Mucosa of stomach (tissue), 1 donor: Measurements from ENCODE around the gene RAB23.

Experiments used
- H3K27me3 ChIP-seq: one replicate; pipeline ENCODE4 v1.7.0; 2013; ENCODE audit warnings: mild to moderate bottlenecking, low read length; ENCODE audit not compliant: control insufficient read depth, insufficient read depth
- H3K36me3 ChIP-seq: one replicate; pipeline ENCODE4 v1.7.0; 2013; ENCODE audit warnings: low read length; ENCODE audit not compliant: control insufficient read depth, insufficient read depth
- H3K4me1 ChIP-seq: one replicate; pipeline ENCODE4 v1.7.0; 2013; ENCODE audit warnings: mild to moderate bottlenecking, low read length; ENCODE audit not compliant: control insufficient read depth, insufficient read depth
- H3K4me3 ChIP-seq: one replicate; pipeline ENCODE4 v1.7.0; 2013; ENCODE audit warnings: low read length
- H3K9ac ChIP-seq: one replicate; pipeline ENCODE4 v1.7.0; 2013; ENCODE audit warnings: mild to moderate bottlenecking, low read length, moderate library complexity
- H3K9me3 ChIP-seq: one replicate; pipeline ENCODE4 v1.7.0; 2013; ENCODE audit warnings: mild to moderate bottlenecking, low read length, moderate library complexity; ENCODE audit not compliant: control insufficient read depth
- donor health status: Pancreatic carcinoma.

The RAB23 gene

GRCh38 chr6:57205550-57206328, 16.4 kb downstream of the RAB23 start:
- Histone ChIP-seq H3K27me3 (no peaks in the 10 kb centered on the region), H3K9me3 (no peaks in the 10 kb centered on the region), H3K36me3 (no peaks in the 10 kb centered on the region), H3K9ac (no peak overlapping the region), H3K4me1 (no peaks in the 10 kb centered on the region), H3K4me3 (no peak overlapping the region)

- H3K9me3 ChIP-seq, result no peaks in the 10 kb centered on the region
- H3K36me3 ChIP-seq, result no peaks in the 10 kb centered on the region
These were observed 20.4 kb downstream of the RAB23 start for GRCh38 chr6:57201718-57202117.

GRCh38 chr6:57198926-57199636, 23.0 kb downstream of the RAB23 start:
- H3K9me3 ChIP-seq, result no peaks in the 10 kb centered on the region
- no peak overlapping the region for H3K9ac ChIP-seq
- H3K4me3 ChIP-seq, result no peak overlapping the region
- H3K27me3 ChIP-seq, result no peaks in the 10 kb centered on the region
- H3K4me1 ChIP-seq, result peaks cover 8% of the 10 kb centered on the region
- no peaks in the 10 kb centered on the region for H3K36me3 ChIP-seq

More at GRCh38 chr6:57201718-57202117, 20.4 kb downstream of the RAB23 start:
- H3K4me1 ChIP-seq, result peaks cover 8% of the 10 kb centered on the region
- no peak overlapping the region for H3K4me3 ChIP-seq
- no peak overlapping the region for H3K9ac ChIP-seq
- no peaks in the 10 kb centered on the region for H3K27me3 ChIP-seq

- H3K9ac ChIP-seq, result no peak overlapping the region
- H3K9me3 ChIP-seq, result no peaks in the 10 kb centered on the region
- peaks cover 8% of the 10 kb centered on the region for H3K4me1 ChIP-seq
- H3K4me3 ChIP-seq, result no peak overlapping the region
- no peaks in the 10 kb centered on the region for H3K27me3 ChIP-seq
- no peaks in the 10 kb centered on the region for H3K36me3 ChIP-seq
These were observed 26.6 kb downstream of the RAB23 start for GRCh38 chr6:57195457-57195856.

DNA sequence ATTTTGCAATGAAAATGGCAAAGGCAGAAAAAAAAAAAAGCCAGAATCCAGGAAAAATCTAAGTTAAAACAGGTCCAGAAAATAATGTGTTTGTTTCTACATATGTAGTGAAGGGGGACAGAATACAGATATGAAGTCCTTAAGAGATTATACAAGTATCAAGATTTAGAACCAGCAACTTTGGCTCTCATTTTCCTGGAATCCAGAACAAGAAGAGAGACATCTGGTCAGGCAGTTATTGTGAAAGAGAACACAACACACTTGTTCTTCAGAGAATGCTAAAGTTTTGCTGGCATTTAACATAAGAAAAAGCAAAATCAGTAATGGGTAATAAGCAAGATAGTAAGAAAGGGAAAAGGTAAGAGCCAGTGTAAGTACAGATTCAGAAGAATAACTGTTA, 28.9 kb downstream of the RAB23 start:
- Histone ChIP-seq H3K9me3 (no peaks in the 10 kb centered on the region), H3K4me3 (no peak overlapping the region), H3K4me1 (no peaks in the 10 kb centered on the region), H3K36me3 (no peaks in the 10 kb centered on the region), H3K9ac (no peak overlapping the region), H3K27me3 (no peaks in the 10 kb centered on the region)

DNA sequence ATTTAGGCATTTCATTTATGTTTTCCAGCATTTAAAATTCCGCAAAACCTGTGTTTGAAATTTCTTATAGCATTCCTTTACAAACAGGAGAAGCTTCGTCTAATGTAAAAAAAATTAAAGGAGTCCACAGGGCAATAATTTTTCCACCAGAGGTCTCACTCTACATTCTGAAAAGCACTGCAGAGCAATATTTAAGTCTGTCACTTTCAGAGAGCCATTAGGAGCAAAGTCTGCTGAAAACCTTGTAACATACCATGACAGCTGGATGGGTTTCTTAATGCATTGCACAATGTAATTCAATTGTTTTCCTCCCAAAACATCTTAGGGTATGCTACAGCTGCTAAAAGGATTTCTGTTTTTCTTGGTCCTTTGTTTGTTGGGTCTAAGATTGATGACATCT, 32.0 kb downstream of the RAB23 start:
- no peak overlapping the region for H3K4me3 ChIP-seq
- H3K9me3 ChIP-seq, result no peaks in the 10 kb centered on the region
- H3K36me3 ChIP-seq, result no peaks in the 10 kb centered on the region
- no peaks in the 10 kb centered on the region for H3K27me3 ChIP-seq
- no peaks in the 10 kb centered on the region for H3K4me1 ChIP-seq
- H3K9ac ChIP-seq, result no peak overlapping the region

DNA sequence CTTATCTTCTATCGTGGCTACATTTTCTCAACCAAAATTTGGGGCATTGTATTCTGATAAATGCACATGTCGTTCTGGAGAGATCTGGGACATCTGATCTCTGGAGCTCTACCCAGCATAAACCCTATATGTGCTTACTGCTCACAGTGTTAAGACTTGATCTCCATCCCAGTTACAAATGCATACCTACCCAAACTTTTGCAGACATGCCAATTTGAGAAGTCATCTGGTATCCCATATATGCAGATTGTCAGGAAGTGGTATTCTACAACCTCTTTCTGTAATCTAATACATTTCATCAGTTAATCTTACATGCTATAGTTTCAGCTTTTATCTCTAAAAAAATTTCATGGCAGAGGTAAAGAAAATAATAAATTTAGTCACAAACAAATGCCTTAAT, 38.8 kb downstream of the RAB23 start:
- no peaks in the 10 kb centered on the region for H3K36me3 ChIP-seq

DNA sequence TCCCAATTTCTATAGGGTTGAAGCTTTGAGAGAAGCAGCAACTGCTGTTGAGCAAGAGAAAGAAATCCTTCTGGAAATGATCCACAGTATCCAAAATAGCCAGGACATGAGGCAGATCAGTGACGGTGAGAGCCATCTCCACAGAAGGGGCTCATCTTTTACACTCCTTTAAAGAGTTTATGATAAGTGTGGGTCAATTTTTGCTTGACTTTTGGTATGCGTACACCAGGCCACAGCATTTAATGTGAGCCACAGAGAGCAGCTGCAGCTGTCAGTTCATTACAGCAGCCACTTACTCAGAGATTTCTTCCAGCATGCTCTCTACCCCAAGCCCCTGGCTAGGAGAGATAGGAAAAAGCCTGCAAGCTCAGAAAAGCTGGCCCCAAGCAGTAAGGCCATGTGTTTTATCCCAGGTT, 40.1 kb downstream of the RAB23 start:
- H3K27me3 ChIP-seq, result no peaks in the 10 kb centered on the region
- no peaks in the 10 kb centered on the region for H3K9me3 ChIP-seq
- no peak overlapping the region for H3K9ac ChIP-seq
- no peaks in the 10 kb centered on the region for H3K4me1 ChIP-seq
- no peak overlapping the region for H3K4me3 ChIP-seq
- no peaks in the 10 kb centered on the region for H3K36me3 ChIP-seq

More for the DNA sequence above, 38.8 kb downstream of the RAB23 start:
- no peak overlapping the region for H3K9ac ChIP-seq
- no peaks in the 10 kb centered on the region for H3K4me1 ChIP-seq
- H3K9me3 ChIP-seq, result no peaks in the 10 kb centered on the region
- H3K4me3 ChIP-seq, result no peak overlapping the region
- no peaks in the 10 kb centered on the region for H3K27me3 ChIP-seq

- Histone ChIP-seq H3K4me1 (no peaks in the 10 kb centered on the region), H3K9me3 (no peaks in the 10 kb centered on the region), H3K27me3 (no peaks in the 10 kb centered on the region)
These were observed 41.5 kb downstream of the RAB23 start for GRCh38 chr6:57180596-57180995.

GRCh38 chr6:57177545-57178265, 44.4 kb downstream of the RAB23 start:
- peaks cover 12% of the 10 kb centered on the region for H3K27me3 ChIP-seq
- no peak overlapping the region for H3K4me3 ChIP-seq
- H3K9me3 ChIP-seq, result no peaks in the 10 kb centered on the region
- H3K36me3 ChIP-seq, result no peaks in the 10 kb centered on the region
- H3K9ac ChIP-seq, result no peak overlapping the region
- no peaks in the 10 kb centered on the region for H3K4me1 ChIP-seq

More at GRCh38 chr6:57180596-57180995, 41.5 kb downstream of the RAB23 start:
- no peak overlapping the region for H3K4me3 ChIP-seq
- no peak overlapping the region for H3K9ac ChIP-seq
- no peaks in the 10 kb centered on the region for H3K36me3 ChIP-seq

GRCh38 chr6:57174511-57174907, 47.6 kb downstream of the RAB23 start:
- Histone ChIP-seq H3K4me3 (no peak overlapping the region), H3K36me3 (no peaks in the 10 kb centered on the region), H3K9ac (no peak overlapping the region)

More at GRCh38 chr6:57174511-57174907, 47.6 kb downstream of the RAB23 start:
- Histone ChIP-seq H3K4me1 (peaks cover 4% of the 10 kb centered on the region), H3K9me3 (no peaks in the 10 kb centered on the region), H3K27me3 (peaks cover 12% of the 10 kb centered on the region)
